ENCODE measurements around the gene VPS26C. TPM values are rescaled to one million over a fixed set of nuclear protein-coding genes. Genes with fewer than 3 reads are reported as not detected.

VPS26C gene
- polyA plus RNA-seq, 1 of the 3 experiments (the other 2 are of a cell fraction) = 34.8 TPM

GRCh38 chr21:37186983-37187382, 80.2 kb downstream of the VPS26C start:
- Histone ChIP-seq H3F3A (replicated peaks; ENCODE audit: insufficient read depth) (peaks cover 4% of the 10 kb centered on the region), H3K4me2 (no peak overlapping the region), H3K4me1 (ENCODE audit: control insufficient read depth in 1 of 2, insufficient read depth in 2 of 2, low read depth in 1 of 2, low read length in 1 of 2) (no peaks in the 10 kb centered on the region), H3K36me3 (replicated peaks in 1 of 2; ENCODE audit: control insufficient read depth in 1 of 2, insufficient read depth in 2 of 2, low read length in 1 of 2) (peaks cover 58 to 72% of the 10 kb centered on the region in 2 experiments), H3K9me2 (no peaks in the 10 kb centered on the region), H3K27me3 (ENCODE audit: insufficient read depth) (no peaks in the 10 kb centered on the region), H3K79me2 (ENCODE audit: insufficient read depth) (peaks cover 7% of the 10 kb centered on the region; the same call in 1 of the 2 replicates), H3K27ac (ENCODE audit: low read depth in 2 of 2, low read length in 1 of 2) (no peak overlapping the region), H3K9me3 (no peaks in the 10 kb centered on the region), H4K20me1 (ENCODE audit: insufficient read depth) (no peaks in the 10 kb centered on the region), H3K4me3 (ENCODE audit: low read depth in 2 of 2, low read length in 1 of 2) (no peak overlapping the region), H3K9ac (no peak overlapping the region), H2AFZ (ENCODE audit: low read depth) (no peak overlapping the region)
- WGBS (ENCODE audit: low lambda C conversion rate) = 91% methylated on average over 2 of the region's 2 CpGs
- TF ChIP-seq USF1 (IDR thresholded peaks at IDR 0.05; ENCODE audit: borderline replicate concordance, low read depth) = no peak
- no peak for TF ChIP-seq RCOR1 (IDR thresholded peaks at IDR 0.05; ENCODE audit: low read length)
- no peak for TF ChIP-seq REST (IDR thresholded peaks at IDR 0.05; ENCODE audit: low read depth, low read length)
- no peak for TF ChIP-seq SMC3 (IDR thresholded peaks at IDR 0.05; ENCODE audit: low read depth, low read length)
- TF ChIP-seq, protein P1, sequence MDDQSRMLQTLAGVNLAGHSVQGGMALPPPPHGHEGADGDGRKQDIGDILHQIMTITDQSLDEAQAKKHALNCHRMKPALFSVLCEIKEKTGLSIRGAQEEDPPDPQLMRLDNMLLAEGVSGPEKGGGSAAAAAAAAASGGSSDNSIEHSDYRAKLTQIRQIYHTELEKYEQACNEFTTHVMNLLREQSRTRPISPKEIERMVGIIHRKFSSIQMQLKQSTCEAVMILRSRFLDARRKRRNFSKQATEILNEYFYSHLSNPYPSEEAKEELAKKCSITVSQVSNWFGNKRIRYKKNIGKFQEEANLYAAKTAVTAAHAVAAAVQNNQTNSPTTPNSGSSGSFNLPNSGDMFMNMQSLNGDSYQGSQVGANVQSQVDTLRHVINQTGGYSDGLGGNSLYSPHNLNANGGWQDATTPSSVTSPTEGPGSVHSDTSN (IDR thresholded peaks at IDR 0.05) = no peak
- TF ChIP-seq POLR2AphosphoS5 (IDR thresholded peaks at IDR 0.05; ENCODE audit: low read depth, low read length) = no peak
- no peak for TF ChIP-seq TEAD4 (IDR thresholded peaks at IDR 0.05; ENCODE audit: borderline replicate concordance, insufficient read depth)
- TF ChIP-seq RFX5 (IDR thresholded peaks at IDR 0.05; ENCODE audit: low read length) = no peak
- TF ChIP-seq, protein P2, sequence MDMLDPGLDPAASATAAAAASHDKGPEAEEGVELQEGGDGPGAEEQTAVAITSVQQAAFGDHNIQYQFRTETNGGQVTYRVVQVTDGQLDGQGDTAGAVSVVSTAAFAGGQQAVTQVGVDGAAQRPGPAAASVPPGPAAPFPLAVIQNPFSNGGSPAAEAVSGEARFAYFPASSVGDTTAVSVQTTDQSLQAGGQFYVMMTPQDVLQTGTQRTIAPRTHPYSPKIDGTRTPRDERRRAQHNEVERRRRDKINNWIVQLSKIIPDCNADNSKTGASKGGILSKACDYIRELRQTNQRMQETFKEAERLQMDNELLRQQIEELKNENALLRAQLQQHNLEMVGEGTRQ (IDR thresholded peaks at IDR 0.05; ENCODE audit: borderline replicate concordance, low read depth, low read length) = no peak
- no peak for TF ChIP-seq FOXM1 (IDR thresholded peaks at IDR 0.05; ENCODE audit: low read depth)
- no peak for TF ChIP-seq YY1 (IDR thresholded peaks at IDR 0.05; ENCODE audit: low read depth)
- TF ChIP-seq RXRA (IDR thresholded peaks at IDR 0.05; ENCODE audit: borderline replicate concordance, low read depth) = no peak
- no peak for TF ChIP-seq CHD2 (IDR thresholded peaks at IDR 0.05; ENCODE audit: low read length, partially characterized antibody)
- no peak for TF ChIP-seq EZH2phosphoT487 (IDR thresholded peaks at IDR 0.05; ENCODE audit: borderline replicate concordance, low read depth)
- no peak for TF ChIP-seq EP300 (IDR thresholded peaks at IDR 0.05; ENCODE audit: borderline replicate concordance in 1 of 2, low read depth in 1 of 2, low read length in 1 of 2)
- no peak for DNase-seq
- ChIA-PET POLR2A (no interaction called here), CTCF (no interaction called here)

Data from SK-N-SH (cell line).